Measurements from ENCODE around the gene DLG5.

DLG5 gene

GRCh38 chr10:77843264-77843663, 83.3 kb downstream of the DLG5 start:
- no peak for DNase-seq (ENCODE audit: low spot score)

- no peak for DNase-seq (ENCODE audit: low spot score)
Observed at GRCh38 chr10:77842652-77843212, 83.8 kb downstream of the DLG5 start.

- DNase-seq (ENCODE audit: low spot score): no peak
Observed at GRCh38 chr10:77841711-77842375, 84.7 kb downstream of the DLG5 start.

- no peak for DNase-seq (ENCODE audit: low spot score)
Observed at GRCh38 chr10:77840636-77841035, 85.9 kb downstream of the DLG5 start.

GRCh38 chr10:77837925-77838595, 88.5 kb downstream of the DLG5 start:
- no peak for DNase-seq (ENCODE audit: low spot score)

GRCh38 chr10:77837248-77837924, 89.2 kb downstream of the DLG5 start:
- DNase-seq (ENCODE audit: low spot score): peak; percentile 86

GRCh38 chr10:77836299-77836820, 90.2 kb downstream of the DLG5 start:
- no peak for DNase-seq (ENCODE audit: low spot score)

GRCh38 chr10:77835669-77836086, 90.9 kb downstream of the DLG5 start:
- no peak for DNase-seq (ENCODE audit: low spot score)

- DNase-seq (ENCODE audit: low spot score): no peak
Observed at GRCh38 chr10:77834943-77835668, 91.4 kb downstream of the DLG5 start.

- no peak for DNase-seq (ENCODE audit: low spot score)
Observed at GRCh38 chr10:77834540-77834939, 92.0 kb downstream of the DLG5 start.

GRCh38 chr10:77833792-77834191, 92.8 kb downstream of the DLG5 start:
- no peak for DNase-seq (ENCODE audit: low spot score)

- no peak for DNase-seq (ENCODE audit: low spot score)
Observed at GRCh38 chr10:77833225-77833624, 93.3 kb downstream of the DLG5 start.

- DNase-seq (ENCODE audit: low spot score): no peak
Observed at GRCh38 chr10:77832238-77832637, 94.3 kb downstream of the DLG5 start.

GRCh38 chr10:77829356-77829755, 97.2 kb downstream of the DLG5 start:
- no peak for DNase-seq (ENCODE audit: low spot score)

- DNase-seq (ENCODE audit: low spot score): no peak
Observed at GRCh38 chr10:77828377-77828776, 98.2 kb downstream of the DLG5 start.

- no peak for DNase-seq (ENCODE audit: low spot score)
Observed at GRCh38 chr10:77827366-77827765, 99.2 kb downstream of the DLG5 start.

- no peak for DNase-seq (ENCODE audit: low spot score)
Observed at GRCh38 chr10:77825965-77826364, 100.6 kb downstream of the DLG5 start.

GRCh38 chr10:77824908-77825307, 101.6 kb downstream of the DLG5 start:
- DNase-seq (ENCODE audit: low spot score): no peak

- DNase-seq (ENCODE audit: low spot score): no peak
Observed at GRCh38 chr10:77823811-77824542, 102.6 kb downstream of the DLG5 start.

GRCh38 chr10:77821551-77821950, 105.0 kb downstream of the DLG5 start:
- DNase-seq (ENCODE audit: low spot score): no peak

- no peak for DNase-seq (ENCODE audit: low spot score)
Observed at GRCh38 chr10:77821036-77821435, 105.5 kb downstream of the DLG5 start.

All from iPS-NIHi11 (cell line).